Cardiac fibroblast (primary cell): ENCODE data around the gene OS9.

Source experiments
- DNase-seq, 2 donors: peaks; one replicate each; pipeline versions ENCODE4 v3.0.0 to v3.0.0-alpha.2; 2010; ENCODE audit warnings: low read depth in 2 of 2
- H3K4me3 ChIP-seq, 2 donors: replicated peaks in 1 of 2; 1 replicate in 1 of 2; 2 replicates in 1 of 2; pipeline ENCODE4 v1.5.1; 2011; ENCODE audit warnings: low read depth in 2 of 2, low read length in 2 of 2, mild to moderate bottlenecking in 2 of 2, moderate library complexity in 1 of 2
- CTCF ChIP-seq: IDR thresholded peaks from one replicate; pipeline ENCODE4 v1.5.1; 2011; ENCODE audit warnings: low read depth, mild to moderate bottlenecking, low read length, inconsistent platforms

Gene OS9

GRCh38 chr12:57752668-57753000, 58.7 kb downstream of the OS9 start:
- peak overlapping the region in 1 of 2 donors; percentile 43 for H3K4me3 ChIP-seq
- no peak for DNase-seq
- TF ChIP-seq CTCF = no peak

- no peak overlapping the region for H3K4me3 ChIP-seq
- DNase-seq = no peak
- no peak for TF ChIP-seq CTCF
Observed at GRCh38 chr12:57753756-57754337, 59.9 kb downstream of the OS9 start.

- peak within 1 kb of the TSS; percentile 40 to 49 for H3K4me3 ChIP-seq
- no peak for DNase-seq
- TF ChIP-seq CTCF = no peak
Observed at GRCh38 chr12:57754411-57755193, 60.7 kb downstream of the OS9 start, which contains the start of gene MARCHF9. Gene MARCHF9, plus strand, starts transcription at chr12:57755103. Its CDS starts 426 bp downstream, at chr12:57755529.

GRCh38 chr12:57755194-57755453, 61.2 kb downstream of the OS9 start:
- no peak for TF ChIP-seq CTCF
- peak overlapping the region; percentile 38 to 49 for H3K4me3 ChIP-seq

GRCh38 chr12:57755454-57756372, 61.8 kb downstream of the OS9 start:
- H3K4me3 ChIP-seq = peak overlapping the region; percentile 40 to 49
- DNase-seq = no peak
- TF ChIP-seq CTCF = no peak

More at GRCh38 chr12:57755194-57755453, 61.2 kb downstream of the OS9 start:
- DNase-seq = no peak

- no peak overlapping the region for H3K4me3 ChIP-seq
- peak; percentile 48 for TF ChIP-seq CTCF
- DNase-seq = peak in 1 of 2 donors; percentile 36
Observed at GRCh38 chr12:57756406-57757341, 62.7 kb downstream of the OS9 start.
